HG02642 (cell line): ENCODE data around the gene NAB1.

ENCODE experiments used
- ATAC-seq: cut with Tn5 transposase; IDR thresholded peaks from one replicate; pipeline ENCODE4 v1.9.1; 2021; ENCODE audit warnings: mild to moderate bottlenecking; ENCODE audit not compliant: unreplicated experiment, poor library complexity

NAB1 gene

DNA sequence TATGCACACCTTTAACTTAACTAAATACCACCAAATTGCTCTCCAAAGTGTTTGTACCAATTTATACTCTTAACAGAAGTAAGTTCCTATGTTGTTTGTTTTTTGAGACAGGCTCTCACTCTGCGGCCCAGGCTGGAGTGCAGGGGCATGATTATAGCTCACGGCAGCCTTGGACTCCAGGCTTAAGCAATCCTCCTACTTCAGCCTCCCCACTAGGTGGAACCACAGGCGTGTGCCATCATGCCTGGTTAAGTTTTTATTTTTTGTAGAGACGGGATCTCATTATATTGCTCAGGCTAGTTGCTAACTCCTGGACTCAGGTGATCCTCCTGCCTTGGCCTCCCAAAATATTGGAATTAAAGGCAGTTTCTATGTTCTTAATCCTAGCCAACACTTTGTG is 13.1 kb upstream of the NAB1 start:
- no peak for ATAC-seq

- ATAC-seq: no peak
Measured at GRCh38 chr2:190636361-190636760, 12.5 kb upstream of the NAB1 start.

GRCh38 chr2:190637281-190637734 is 11.6 kb upstream of the NAB1 start:
- ATAC-seq: no peak

GRCh38 chr2:190637903-190638618 is 10.8 kb upstream of the NAB1 start:
- no peak for ATAC-seq

- ATAC-seq: no peak
Measured at GRCh38 chr2:190640117-190640516, 8.8 kb upstream of the NAB1 start.

- ATAC-seq: no peak
Measured at GRCh38 chr2:190641469-190641868, 7.4 kb upstream of the NAB1 start.

DNA sequence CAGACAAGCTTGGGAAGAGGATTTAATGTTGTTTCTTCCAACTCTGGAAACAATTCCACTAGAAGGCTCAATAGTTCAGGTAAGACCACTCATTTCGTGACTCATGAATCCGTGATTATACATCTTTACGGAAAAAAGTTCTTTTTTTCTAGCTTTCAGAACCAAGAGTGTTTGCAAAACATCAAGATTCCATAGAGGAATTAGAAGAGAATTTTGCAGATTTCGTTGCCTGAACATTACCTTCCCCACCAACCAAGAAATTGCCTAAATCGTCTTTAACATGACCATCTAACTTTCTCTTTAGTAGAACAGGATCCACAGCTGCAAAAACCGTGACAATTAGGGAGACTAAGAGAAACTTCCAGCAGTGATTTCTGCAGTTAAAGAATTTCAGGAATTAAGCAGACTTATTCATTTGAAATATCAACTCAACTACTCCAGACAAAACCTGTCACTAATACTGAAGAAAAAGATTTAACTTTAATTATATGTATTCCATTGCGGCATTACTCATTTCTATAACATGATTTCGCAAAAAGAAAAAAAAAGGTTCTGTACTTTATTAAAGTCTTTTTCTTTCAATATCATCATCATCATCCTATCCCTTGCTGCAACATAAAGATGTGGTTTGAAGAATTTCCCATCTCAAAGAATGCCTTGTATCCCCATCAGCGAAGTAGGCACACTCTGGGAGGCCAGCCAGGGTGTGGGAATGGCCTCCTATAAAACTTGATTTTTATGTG is 1.9 kb upstream of the NAB1 start:
- no peak for ATAC-seq

GRCh38 chr2:190648289-190649034 is 421 bp upstream of the NAB1 start:
- ATAC-seq: peak; percentile 80

DNA sequence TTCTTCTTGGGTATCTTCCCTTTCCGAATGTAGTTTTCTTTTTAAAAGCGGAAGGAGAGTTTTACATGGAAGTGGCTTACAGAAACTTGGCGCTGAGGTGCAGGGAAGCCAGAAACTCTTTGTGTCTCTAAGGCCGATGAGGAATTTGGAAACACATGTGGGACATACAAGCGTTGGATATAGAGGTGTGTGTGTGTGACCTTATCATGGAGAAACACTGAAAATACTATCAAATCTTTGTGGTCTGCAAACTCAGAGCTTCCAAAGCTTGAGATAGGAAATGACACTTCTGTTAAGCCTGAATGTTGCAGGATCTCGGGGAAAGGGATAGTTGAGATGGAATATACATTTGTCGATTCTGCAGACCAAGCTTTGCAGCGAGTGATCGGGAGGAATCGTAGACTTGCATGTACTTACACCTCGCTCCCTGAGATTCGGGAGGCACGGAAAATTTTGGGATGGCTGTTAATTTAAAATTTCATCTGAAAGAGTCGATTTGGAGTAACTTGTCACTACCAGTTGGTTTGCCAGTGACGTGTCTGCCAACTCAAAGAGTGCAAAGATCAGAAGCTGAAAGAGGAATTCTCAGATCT is 1.0 kb downstream of the NAB1 start:
- ATAC-seq: no peak

- ATAC-seq: no peak
Measured at GRCh38 chr2:190651413-190651812, 2.5 kb downstream of the NAB1 start.

DNA sequence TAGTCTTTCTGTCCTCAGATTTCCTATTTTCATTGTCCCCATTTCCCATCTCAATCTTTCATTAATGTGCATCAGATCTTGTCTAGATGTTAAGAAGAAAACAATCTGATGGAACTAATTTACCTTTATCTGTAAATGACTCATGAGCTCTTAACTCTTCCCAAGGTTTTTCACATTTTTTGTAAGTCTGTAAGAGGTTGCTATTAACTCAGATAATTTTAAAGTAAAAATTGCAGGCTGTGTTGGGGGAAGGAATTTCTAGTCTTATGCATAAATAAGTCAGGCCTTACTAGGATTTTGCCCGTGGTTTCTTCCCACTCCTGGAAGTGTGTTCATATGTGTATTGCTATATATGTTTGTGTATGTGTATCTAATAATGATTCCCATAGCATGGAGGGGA is 4.3 kb downstream of the NAB1 start:
- no peak for ATAC-seq

DNA sequence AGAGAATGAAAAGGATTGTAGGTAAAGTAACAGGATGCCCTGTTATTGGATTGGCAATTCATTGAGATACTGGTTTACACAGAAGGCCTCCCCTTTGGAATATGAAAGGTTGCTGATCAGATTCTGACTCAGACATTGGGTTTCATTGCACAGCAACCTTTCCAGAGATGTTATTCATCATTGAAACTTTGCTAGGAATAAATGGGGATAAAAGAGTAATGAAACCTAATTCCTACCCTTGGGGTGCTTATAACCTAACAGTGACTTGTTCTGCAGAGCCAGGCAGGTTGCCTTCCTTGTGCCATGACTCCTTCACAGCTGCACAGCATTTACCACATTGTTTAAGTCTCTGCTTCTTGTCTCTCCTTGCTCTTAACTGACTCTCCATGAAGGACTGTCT is 5.0 kb downstream of the NAB1 start:
- ATAC-seq: no peak

GRCh38 chr2:190655113-190655512 is 6.2 kb downstream of the NAB1 start:
- ATAC-seq: no peak

GRCh38 chr2:190655570-190655969 is 6.7 kb downstream of the NAB1 start:
- no peak for ATAC-seq

GRCh38 chr2:190656301-190656700 is 7.4 kb downstream of the NAB1 start:
- no peak for ATAC-seq

DNA sequence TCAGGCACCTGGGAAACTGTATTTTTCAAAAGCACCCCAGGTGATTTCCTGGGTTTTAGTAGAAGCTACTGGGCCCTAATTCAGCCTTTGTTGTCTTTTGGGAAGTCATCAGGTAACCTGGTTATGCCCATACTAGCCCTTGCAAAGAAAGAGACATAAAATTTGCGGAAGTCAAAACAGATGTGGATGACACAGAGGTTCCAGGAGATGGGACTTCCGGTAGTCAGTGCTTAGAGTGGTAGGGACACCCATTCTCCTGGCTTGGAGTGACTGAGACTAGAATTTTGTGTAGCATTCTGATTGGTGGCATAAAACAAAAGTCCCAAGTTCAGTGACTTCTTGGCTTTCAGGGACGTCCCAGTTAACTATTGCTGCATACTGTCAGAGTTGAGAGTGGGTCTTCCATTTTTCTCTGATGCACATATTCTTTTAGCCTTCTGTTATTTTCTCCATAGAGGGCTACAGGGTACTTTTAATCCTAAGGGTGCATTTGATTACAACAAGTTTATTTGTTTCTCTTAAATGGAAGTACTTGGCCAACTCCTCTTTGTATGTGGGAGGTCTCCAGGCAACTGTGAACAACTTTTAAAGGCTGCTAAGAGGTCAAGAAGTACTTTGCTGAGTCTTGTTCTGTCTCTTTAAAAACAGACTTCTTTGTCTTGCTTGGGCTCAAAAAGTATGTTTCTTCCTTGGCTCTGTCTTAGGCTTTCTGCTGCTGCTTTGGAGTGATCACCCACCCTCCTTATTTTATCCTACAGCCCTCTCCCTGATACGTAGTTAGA is 8.8 kb downstream of the NAB1 start:
- ATAC-seq: no peak

GRCh38 chr2:190659553-190659952 is 10.7 kb downstream of the NAB1 start:
- ATAC-seq: no peak

GRCh38 chr2:190662754-190663153 is 13.9 kb downstream of the NAB1 start:
- no peak for ATAC-seq

- ATAC-seq: no peak
Measured at GRCh38 chr2:190663348-190663747, 14.5 kb downstream of the NAB1 start.

- ATAC-seq: no peak
Measured at GRCh38 chr2:190663839-190664238, 15.0 kb downstream of the NAB1 start.
